AG04450 (cell line): ENCODE results near the gene UMAD1. TPM values are rescaled to one million over a fixed set of nuclear protein-coding genes. Genes with fewer than 3 reads are reported as not detected.

ENCODE experiments used
- CTCF ChIA-PET: fragments of 300-600, 350-600 bp; formaldehyde crosslinking; extraction: SDS; loops from one replicate; lab custom pipeline; 2022; ENCODE audit warnings: antibody characterized with exemption, inconsistent platforms; lab: Charles Lee
- POLR2A ChIA-PET: fragments of 350-600 bp; formaldehyde crosslinking; extraction: SDS; loops from one replicate; lab custom pipeline; 2021; ENCODE audit warnings: antibody characterized with exemption, inconsistent platforms; lab: Yijun Ruan, JAX
- DNase-seq: peaks from one replicate; pipeline ENCODE4 v3.0.0-alpha.2; 2011; ENCODE audit warnings: low read depth, low spot score
- H3K27ac ChIP-seq: one replicate; pipeline ENCODE4 v1.5.1; 2012; ENCODE audit warnings: low read depth, low read length, control low read depth
- H3K27me3 ChIP-seq: one replicate; pipeline ENCODE4 v1.6.0; 2012; ENCODE audit warnings: low read length; ENCODE audit not compliant: control insufficient read depth, insufficient read depth
- H3K4me3 ChIP-seq: 2 replicates; pipeline ENCODE4 v1.5.1; 2011; ENCODE audit warnings: mild to moderate bottlenecking, low read depth, low read length, control low read depth
- H3K9me3 ChIP-seq: 2 replicates; pipeline ENCODE4 v1.5.1; 2012; ENCODE audit warnings: low read length; ENCODE audit not compliant: control insufficient read depth, insufficient read depth
- polyA plus RNA-seq: library from polyadenylated mRNA; depleted of rRNA; stranded (reverse); fragments of >200 nt; gene quantifications from 2 replicates; pipeline ENCODE4 v1.2.3, GENCODE V29; 2011
- TF ChIP-seq, protein P1 (sequence below): IDR thresholded peaks from 2 replicates; pipeline ENCODE4 v1.5.1; 2011; ENCODE audit warnings: low read depth, low read length, control low read depth, inconsistent platforms

Gene UMAD1
- polyA plus RNA-seq, 1 experiment = 22.8 TPM

GRCh38 chr7:7810380-7810779, 169.8 kb downstream of the UMAD1 start:
- Histone ChIP-seq H3K27me3 (no peaks in the 10 kb centered on the region), H3K27ac (no peak overlapping the region), H3K9me3 (no peaks in the 10 kb centered on the region), H3K4me3 (no peak overlapping the region)
- TF ChIP-seq, protein P1, sequence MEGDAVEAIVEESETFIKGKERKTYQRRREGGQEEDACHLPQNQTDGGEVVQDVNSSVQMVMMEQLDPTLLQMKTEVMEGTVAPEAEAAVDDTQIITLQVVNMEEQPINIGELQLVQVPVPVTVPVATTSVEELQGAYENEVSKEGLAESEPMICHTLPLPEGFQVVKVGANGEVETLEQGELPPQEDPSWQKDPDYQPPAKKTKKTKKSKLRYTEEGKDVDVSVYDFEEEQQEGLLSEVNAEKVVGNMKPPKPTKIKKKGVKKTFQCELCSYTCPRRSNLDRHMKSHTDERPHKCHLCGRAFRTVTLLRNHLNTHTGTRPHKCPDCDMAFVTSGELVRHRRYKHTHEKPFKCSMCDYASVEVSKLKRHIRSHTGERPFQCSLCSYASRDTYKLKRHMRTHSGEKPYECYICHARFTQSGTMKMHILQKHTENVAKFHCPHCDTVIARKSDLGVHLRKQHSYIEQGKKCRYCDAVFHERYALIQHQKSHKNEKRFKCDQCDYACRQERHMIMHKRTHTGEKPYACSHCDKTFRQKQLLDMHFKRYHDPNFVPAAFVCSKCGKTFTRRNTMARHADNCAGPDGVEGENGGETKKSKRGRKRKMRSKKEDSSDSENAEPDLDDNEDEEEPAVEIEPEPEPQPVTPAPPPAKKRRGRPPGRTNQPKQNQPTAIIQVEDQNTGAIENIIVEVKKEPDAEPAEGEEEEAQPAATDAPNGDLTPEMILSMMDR = no peak
- POLR2A ChIA-PET = no interaction called here
- no peak for DNase-seq
- CTCF ChIA-PET = no interaction called here

DNA sequence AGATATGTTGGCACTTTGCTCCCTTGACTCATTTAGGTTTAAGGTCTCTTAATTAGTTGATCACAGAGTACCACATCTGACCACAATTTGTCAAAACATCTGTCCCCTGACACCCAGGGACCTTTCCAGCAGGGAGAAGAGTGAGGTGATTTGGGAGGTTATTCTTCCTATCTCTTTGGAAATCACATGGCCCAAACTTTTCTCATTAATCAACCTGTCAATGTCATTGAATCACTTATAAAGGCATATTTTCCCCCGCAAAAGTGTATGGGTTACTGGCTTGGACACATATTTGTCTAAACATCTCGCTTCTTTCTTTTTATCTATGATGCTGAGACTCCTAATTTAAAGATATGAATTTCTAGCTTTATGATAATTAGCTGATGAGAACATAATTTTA, 170.3 kb downstream of the UMAD1 start:
- CTCF ChIA-PET = no interaction called here
- TF ChIP-seq, protein P1 = no peak
- Histone ChIP-seq H3K9me3 (no peaks in the 10 kb centered on the region), H3K27me3 (no peaks in the 10 kb centered on the region), H3K4me3 (no peak overlapping the region), H3K27ac (no peak overlapping the region)
- POLR2A ChIA-PET = no interaction called here
- DNase-seq = no peak

DNA sequence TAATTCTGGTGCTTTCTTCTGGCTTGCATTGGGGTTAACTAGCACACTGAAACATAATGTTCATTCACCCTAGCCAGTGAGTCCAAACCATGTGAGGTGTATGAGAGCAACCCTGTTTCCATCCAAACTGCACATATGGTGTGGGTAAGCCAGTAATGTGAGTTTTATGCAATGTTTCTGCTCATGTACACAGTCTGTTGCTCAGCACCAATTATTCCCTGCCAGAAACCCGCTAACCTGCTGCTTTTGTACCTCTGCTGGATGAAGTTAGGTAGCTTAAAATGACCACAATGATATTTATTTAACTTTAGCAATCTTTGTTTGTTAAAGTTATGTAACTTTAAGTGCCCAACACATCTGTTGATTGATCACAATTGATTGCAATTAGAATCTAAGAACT, 171.6 kb downstream of the UMAD1 start:
- ChIA-PET POLR2A (no interaction called here), CTCF (interaction anchor here (0.7 to 1.0 kb wide), 4 partner anchors 54 to 171 kb away, joined by 3 to 7 read pairs (median 4); no protein-coding TSS in a partner anchor)
- TF ChIP-seq, protein P1 = no peak
- Histone ChIP-seq H3K27ac (no peak overlapping the region), H3K27me3 (no peaks in the 10 kb centered on the region), H3K9me3 (no peaks in the 10 kb centered on the region), H3K4me3 (no peak overlapping the region)
- DNase-seq = no peak

- TF ChIP-seq, protein P1 = no peak
- H3K27me3 ChIP-seq = no peaks in the 10 kb centered on the region
- no peak overlapping the region for H3K27ac ChIP-seq
- POLR2A ChIA-PET = no interaction called here
- no peak for DNase-seq
- H3K9me3 ChIP-seq = no peaks in the 10 kb centered on the region
- H3K4me3 ChIP-seq = no peak overlapping the region
- CTCF ChIA-PET = no interaction called here
Measured at GRCh38 chr7:7815395-7815794, 174.8 kb downstream of the UMAD1 start.

DNA sequence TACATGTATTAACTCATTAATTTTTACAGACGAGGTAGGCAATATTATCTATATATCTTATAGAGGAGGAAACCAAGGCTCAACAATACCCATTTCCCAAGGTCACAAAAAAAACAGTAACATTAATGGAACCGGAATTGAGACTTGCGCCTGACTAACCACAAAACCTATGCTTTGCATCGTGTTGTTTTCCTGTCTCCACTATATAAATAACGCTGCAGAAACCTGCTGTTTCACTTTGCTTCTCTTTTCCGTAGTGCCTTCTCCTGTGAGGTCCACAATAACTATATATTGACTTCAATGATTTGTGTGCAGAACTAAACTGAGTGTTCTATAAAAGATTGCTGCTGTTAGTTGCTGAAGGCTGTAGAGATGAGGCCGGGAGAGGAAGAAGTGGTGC, 175.5 kb downstream of the UMAD1 start:
- CTCF ChIA-PET = no interaction called here

More for the DNA sequence above, 175.5 kb downstream of the UMAD1 start:
- H3K9me3 ChIP-seq = no peaks in the 10 kb centered on the region
- no peak overlapping the region for H3K27ac ChIP-seq
- POLR2A ChIA-PET = no interaction called here
- TF ChIP-seq, protein P1 = no peak
- no peak for DNase-seq
- no peaks in the 10 kb centered on the region for H3K27me3 ChIP-seq
- no peak overlapping the region for H3K4me3 ChIP-seq
